Neural progenitor cell (in vitro differentiated cells): ENCODE results near the gene CHMP1B. TPM values are rescaled to one million over a fixed set of nuclear protein-coding genes. Genes with fewer than 3 reads are reported as not detected.

Experiments used
- DNase-seq: peaks from one replicate; pipeline ENCODE4 v3.0.0-alpha.2; 2016; ENCODE audit warnings: low spot score
- H2AFZ ChIP-seq: fragments of 200-600 bp; sonication (generic); replicated peaks from 2 replicates; pipeline ENCODE4 v1.6.1; 2016; ENCODE audit warnings: antibody characterized with exemption
- H3F3A ChIP-seq: fragments of 200-600 bp; sonication (generic); 2 replicates; pipeline ENCODE4 v1.6.1; 2016; ENCODE audit warnings: antibody characterized with exemption, low read depth
- H3K27ac ChIP-seq: fragments of 200-600 bp; sonication (generic); 2 replicates; pipeline ENCODE4 v1.5.1; 2016; ENCODE audit warnings: mild to moderate bottlenecking
- H3K27me3 ChIP-seq: fragments of 200-600 bp; sonication (generic); 2 replicates; pipeline ENCODE4 v1.6.1; 2016; ENCODE audit warnings: mild to moderate bottlenecking, moderate library complexity
- H3K36me3 ChIP-seq: fragments of 200-600 bp; sonication (generic); 2 replicates; pipeline ENCODE4 v1.5.1; 2016
- H3K4me1 ChIP-seq: fragments of 200-600 bp; sonication (generic); 2 replicates; pipeline ENCODE4 v1.6.1; 2016; ENCODE audit warnings: mixed run types
- H3K4me2 ChIP-seq: fragments of 200-600 bp; sonication (generic); 2 replicates; pipeline ENCODE4 v1.6.1; 2016
- H3K4me3 ChIP-seq: fragments of 200-600 bp; sonication (generic); 2 replicates; pipeline ENCODE4 v1.5.1; 2016
- H3K79me2 ChIP-seq: fragments of 200-600 bp; sonication (generic); 2 replicates; pipeline ENCODE4 v1.6.1; 2016; ENCODE audit warnings: low read depth
- H3K9ac ChIP-seq: fragments of 200-600 bp; sonication (generic); 2 replicates; pipeline ENCODE4 v1.6.1; 2016
- H3K9me3 ChIP-seq: fragments of 200-600 bp; sonication (generic); 2 replicates; pipeline ENCODE4 v1.5.1; 2016; ENCODE audit warnings: low read depth
- H4K20me1 ChIP-seq: fragments of 200-600 bp; sonication (generic); 2 replicates; pipeline ENCODE4 v1.6.1; 2016; ENCODE audit warnings: low read depth
- H3K27ac Mint-ChIP-seq: 3 replicates; pipeline ENCODE4 v1.8.0; 2021; ENCODE audit warnings: mixed read lengths
- H3K27me3 Mint-ChIP-seq: 2 replicates; pipeline ENCODE4 v1.8.0; 2022; ENCODE audit warnings: low read depth, mild to moderate bottlenecking, inconsistent platforms, moderate library complexity, mixed read lengths; ENCODE audit not compliant: insufficient read depth
- H3K36me3 Mint-ChIP-seq: 3 replicates; pipeline ENCODE4 v1.8.0; 2021; ENCODE audit warnings: mixed read lengths
- H3K4me1 Mint-ChIP-seq: 3 replicates; pipeline ENCODE4 v1.8.0; 2021; ENCODE audit warnings: mixed read lengths
- H3K4me3 Mint-ChIP-seq: 3 replicates; pipeline ENCODE4 v1.8.0; 2021; ENCODE audit warnings: mild to moderate bottlenecking, moderate library complexity, mixed read lengths
- H3K9me3 Mint-ChIP-seq: 3 replicates; pipeline ENCODE4 v1.8.0; 2020; ENCODE audit warnings: mixed read lengths
- EZH2 ChIP-seq: fragments of 200-600 bp; sonication (generic); IDR thresholded peaks from 2 replicates; pipeline ENCODE4 v1.6.1; 2017; ENCODE audit warnings: antibody characterized with exemption, mild to moderate bottlenecking, moderate library complexity
- EZH2phosphoT487 ChIP-seq: fragments of 200-600 bp; sonication (generic); IDR thresholded peaks from 2 replicates; pipeline ENCODE4 v1.6.1; 2017; ENCODE audit warnings: antibody characterized with exemption
- total RNA-seq: library from RNA; depleted of rRNA; stranded (reverse); fragments of >200 nt; gene quantifications from 2 replicates; pipeline ENCODE4 v1.2.3, GENCODE V29; 2015; ENCODE audit warnings: low replicate concordance
- TF ChIP-seq, protein P1 (sequence below): fragments of 200-600 bp; sonication (generic); IDR thresholded peaks from 2 replicates; pipeline ENCODE4 v1.5.1; 2017; ENCODE audit warnings: antibody characterized with exemption, mild to moderate bottlenecking

CHMP1B gene
- total RNA-seq, 1 donor from 2014 or later, result 62.9 TPM

DNA sequence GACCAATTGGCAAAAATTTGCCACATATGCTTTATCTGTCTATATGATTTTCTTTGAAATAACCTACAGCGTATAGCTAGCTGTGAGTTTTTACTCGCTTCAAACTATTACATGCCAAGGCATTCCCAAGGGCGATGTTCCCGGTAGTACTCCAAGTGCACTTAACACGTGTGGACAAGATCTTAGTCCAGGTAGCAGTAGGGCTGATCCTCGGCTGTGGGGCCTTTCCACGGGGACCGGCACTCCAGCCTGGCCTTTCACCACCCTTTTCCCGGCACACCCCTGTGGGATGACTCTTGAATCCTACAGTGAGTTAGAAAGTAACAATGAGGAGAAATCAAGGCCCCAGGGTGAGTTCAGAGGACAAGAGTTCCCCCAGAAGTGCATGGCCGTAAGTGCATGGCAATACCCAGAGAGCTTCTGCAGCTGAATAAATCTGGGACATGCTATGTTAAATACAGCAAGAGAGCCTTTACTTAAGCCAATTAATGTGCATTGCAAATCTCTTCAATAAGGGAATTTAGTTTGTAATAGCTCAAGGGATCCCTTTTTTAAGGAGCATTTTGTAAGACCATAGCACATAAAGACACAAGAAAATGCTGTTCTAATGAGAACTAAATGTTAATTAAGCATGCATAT, 26.4 kb downstream of the CHMP1B start:
- Histone ChIP-seq H3K36me3 (no peaks in the 10 kb centered on the region), H3K4me3 (no peak overlapping the region), H3K27ac (no peak overlapping the region), H3K4me2 (no peak overlapping the region), H4K20me1 (no peaks in the 10 kb centered on the region), H3F3A (no peaks in the 10 kb centered on the region), H3K9me3 (no peaks in the 10 kb centered on the region), H3K27me3 (no peaks in the 10 kb centered on the region), H3K79me2 (no peaks in the 10 kb centered on the region), H2AFZ (no peak overlapping the region), H3K4me1 (no peaks in the 10 kb centered on the region), H3K9ac (no peak overlapping the region)
- no peaks in the 10 kb centered on the region for H3K9me3 Mint-ChIP-seq
- peaks cover 17% of the 10 kb centered on the region for H3K4me1 Mint-ChIP-seq
- H3K27me3 Mint-ChIP-seq, result peaks cover 1% of the 10 kb centered on the region
- TF ChIP-seq, protein P1, sequence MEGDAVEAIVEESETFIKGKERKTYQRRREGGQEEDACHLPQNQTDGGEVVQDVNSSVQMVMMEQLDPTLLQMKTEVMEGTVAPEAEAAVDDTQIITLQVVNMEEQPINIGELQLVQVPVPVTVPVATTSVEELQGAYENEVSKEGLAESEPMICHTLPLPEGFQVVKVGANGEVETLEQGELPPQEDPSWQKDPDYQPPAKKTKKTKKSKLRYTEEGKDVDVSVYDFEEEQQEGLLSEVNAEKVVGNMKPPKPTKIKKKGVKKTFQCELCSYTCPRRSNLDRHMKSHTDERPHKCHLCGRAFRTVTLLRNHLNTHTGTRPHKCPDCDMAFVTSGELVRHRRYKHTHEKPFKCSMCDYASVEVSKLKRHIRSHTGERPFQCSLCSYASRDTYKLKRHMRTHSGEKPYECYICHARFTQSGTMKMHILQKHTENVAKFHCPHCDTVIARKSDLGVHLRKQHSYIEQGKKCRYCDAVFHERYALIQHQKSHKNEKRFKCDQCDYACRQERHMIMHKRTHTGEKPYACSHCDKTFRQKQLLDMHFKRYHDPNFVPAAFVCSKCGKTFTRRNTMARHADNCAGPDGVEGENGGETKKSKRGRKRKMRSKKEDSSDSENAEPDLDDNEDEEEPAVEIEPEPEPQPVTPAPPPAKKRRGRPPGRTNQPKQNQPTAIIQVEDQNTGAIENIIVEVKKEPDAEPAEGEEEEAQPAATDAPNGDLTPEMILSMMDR, result no peak
- TF ChIP-seq EZH2phosphoT487 (no peak), EZH2 (no peak)
- peaks cover 25% of the 10 kb centered on the region for H3K36me3 Mint-ChIP-seq
- no peak overlapping the region for H3K4me3 Mint-ChIP-seq
- DNase-seq, result no peak
- H3K27ac Mint-ChIP-seq, result no peak overlapping the region

DNA sequence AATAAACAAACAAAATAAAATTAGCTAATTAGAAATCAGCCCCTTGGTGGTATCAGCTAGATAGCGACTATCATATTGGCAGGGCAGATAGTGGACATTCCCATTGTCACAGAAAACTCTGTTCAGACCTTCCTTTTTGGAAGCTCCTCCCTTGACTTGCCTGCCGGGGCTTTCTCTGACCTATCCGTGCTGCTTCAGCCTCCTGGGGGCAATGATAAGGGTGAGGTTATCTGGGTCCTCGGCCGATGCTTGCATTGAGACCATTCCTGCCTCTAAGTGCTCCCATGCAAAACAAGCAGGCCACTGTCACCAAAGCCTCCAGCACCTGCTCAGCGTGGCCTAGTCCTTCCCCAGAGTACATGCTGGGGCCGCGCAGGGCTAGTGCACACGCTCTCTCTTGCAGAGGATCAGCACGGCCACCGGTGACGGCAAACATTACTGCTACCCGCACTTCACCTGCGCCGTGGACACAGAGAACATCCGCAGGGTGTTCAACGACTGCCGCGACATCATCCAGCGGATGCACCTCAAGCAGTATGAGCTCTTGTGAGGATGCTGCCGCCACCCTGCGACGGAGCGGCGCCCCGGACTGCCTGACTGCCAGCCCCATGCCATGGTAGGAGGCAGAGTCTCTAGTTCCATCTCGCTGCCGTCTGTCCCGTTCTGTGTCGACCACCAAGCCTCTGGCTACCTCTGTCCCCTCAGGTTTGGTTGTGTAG, 29.5 kb downstream of the CHMP1B start:
- no peaks in the 10 kb centered on the region for H3K4me1 ChIP-seq
- no peak for DNase-seq
- no peaks in the 10 kb centered on the region for H3F3A ChIP-seq
- peaks cover 19% of the 10 kb centered on the region for H3K4me1 Mint-ChIP-seq
- H3K79me2 ChIP-seq, result no peaks in the 10 kb centered on the region
- H3K4me3 Mint-ChIP-seq, result no peak overlapping the region
- no peaks in the 10 kb centered on the region for H3K27me3 Mint-ChIP-seq
- H3K27ac Mint-ChIP-seq, result no peak overlapping the region
- TF ChIP-seq EZH2 (no peak), EZH2phosphoT487 (no peak)
- TF ChIP-seq, protein P1, result no peak
- peaks cover 23% of the 10 kb centered on the region for H3K36me3 Mint-ChIP-seq
- H3K27me3 ChIP-seq, result no peaks in the 10 kb centered on the region
- no peak overlapping the region for H3K27ac ChIP-seq
- no peaks in the 10 kb centered on the region for H3K9me3 ChIP-seq
- H3K9ac ChIP-seq, result no peak overlapping the region
- no peaks in the 10 kb centered on the region for H3K36me3 ChIP-seq
- no peak overlapping the region for H2AFZ ChIP-seq
- H4K20me1 ChIP-seq, result no peaks in the 10 kb centered on the region
- H3K9me3 Mint-ChIP-seq, result no peaks in the 10 kb centered on the region
- H3K4me2 ChIP-seq, result no peak overlapping the region
- H3K4me3 ChIP-seq, result no peak overlapping the region

DNA sequence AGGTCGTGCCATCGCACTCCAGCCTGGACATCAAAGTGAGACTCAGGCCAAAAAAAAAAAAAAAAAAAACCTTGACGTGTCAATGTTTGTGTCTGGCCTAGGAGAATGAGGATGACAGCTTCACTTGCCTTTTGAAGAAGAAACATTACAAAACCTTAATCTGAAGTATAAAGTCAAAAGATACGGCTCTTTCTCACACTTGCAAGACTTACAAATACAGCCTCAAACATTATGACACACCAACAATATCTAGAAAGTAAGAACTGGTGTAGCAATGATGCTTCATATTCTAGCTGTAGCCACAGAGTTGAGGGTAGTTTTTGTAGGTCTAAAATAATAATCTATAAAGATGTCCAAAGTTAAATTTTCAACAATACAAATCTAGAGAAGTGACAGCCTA, 31.4 kb downstream of the CHMP1B start:
- H3K79me2 ChIP-seq, result no peaks in the 10 kb centered on the region
- H3K27ac Mint-ChIP-seq, result no peak overlapping the region
- H3K4me1 Mint-ChIP-seq, result peaks cover 19% of the 10 kb centered on the region
- H3K4me2 ChIP-seq, result no peak overlapping the region
- H3K4me3 ChIP-seq, result no peak overlapping the region
- no peaks in the 10 kb centered on the region for H3K9me3 Mint-ChIP-seq
- H3K9ac ChIP-seq, result no peak overlapping the region
- no peak overlapping the region for H2AFZ ChIP-seq
- H4K20me1 ChIP-seq, result no peaks in the 10 kb centered on the region
- peaks cover 21% of the 10 kb centered on the region for H3K36me3 Mint-ChIP-seq
- H3K36me3 ChIP-seq, result no peaks in the 10 kb centered on the region
- no peak for DNase-seq
- H3K27me3 Mint-ChIP-seq, result peaks cover 2% of the 10 kb centered on the region
- no peaks in the 10 kb centered on the region for H3K9me3 ChIP-seq
- no peak for TF ChIP-seq EZH2
- TF ChIP-seq, protein P1, result no peak
- H3F3A ChIP-seq, result no peaks in the 10 kb centered on the region
- H3K4me1 ChIP-seq, result no peaks in the 10 kb centered on the region
- H3K27me3 ChIP-seq, result no peaks in the 10 kb centered on the region
- no peak overlapping the region for H3K27ac ChIP-seq
- no peak overlapping the region for H3K4me3 Mint-ChIP-seq
